ENCODE results near the gene PELI2.

Gene PELI2

DNA sequence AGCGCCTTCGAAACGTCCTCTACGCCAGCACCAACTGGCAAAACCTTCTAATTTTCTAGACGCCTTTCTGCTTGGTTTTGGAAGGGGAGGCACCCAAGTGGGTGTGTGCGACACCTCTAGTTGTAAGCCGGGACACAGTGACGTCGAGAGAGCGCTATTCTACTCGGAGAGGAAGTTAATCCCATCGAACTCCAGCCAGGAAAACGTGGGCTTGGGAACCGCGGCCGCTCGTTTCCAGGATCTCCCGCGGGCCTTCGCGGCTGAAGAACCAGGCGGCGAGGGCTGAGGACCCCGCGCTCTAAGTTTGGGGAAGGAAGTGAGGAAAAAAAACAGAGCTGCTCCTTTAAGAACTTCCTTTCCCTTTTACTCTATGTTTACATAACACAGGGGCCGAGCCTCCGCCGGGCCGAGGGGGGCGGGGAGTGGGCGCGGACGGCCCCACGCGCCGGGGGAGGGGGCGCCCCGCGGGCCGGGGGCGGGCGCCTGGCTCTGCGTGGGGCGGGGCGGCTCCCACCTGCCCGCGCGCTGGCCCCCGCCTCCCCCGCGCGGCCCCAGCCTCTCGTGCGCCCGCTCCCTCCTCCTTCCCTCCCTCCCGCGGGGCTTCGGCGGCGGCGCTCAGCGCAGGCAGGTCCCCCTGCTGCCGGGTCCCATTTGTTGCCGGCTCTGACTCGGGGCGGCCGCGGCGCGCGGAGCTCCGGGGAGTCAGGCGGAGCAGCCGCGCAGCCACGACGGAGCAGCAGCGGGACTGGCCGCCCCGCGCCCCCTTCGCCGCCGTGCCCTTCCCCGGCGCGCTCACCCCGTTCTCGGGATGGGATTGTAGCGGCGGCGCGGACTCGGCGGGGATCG lies at the start of gene PELI2:
Gene PELI2, plus strand, starts transcription at position 647 of the 846 bp plus-strand sequence. CDS start 250 bp downstream, outside the sequence.
- DNase-seq: peak; percentile 75

DNA sequence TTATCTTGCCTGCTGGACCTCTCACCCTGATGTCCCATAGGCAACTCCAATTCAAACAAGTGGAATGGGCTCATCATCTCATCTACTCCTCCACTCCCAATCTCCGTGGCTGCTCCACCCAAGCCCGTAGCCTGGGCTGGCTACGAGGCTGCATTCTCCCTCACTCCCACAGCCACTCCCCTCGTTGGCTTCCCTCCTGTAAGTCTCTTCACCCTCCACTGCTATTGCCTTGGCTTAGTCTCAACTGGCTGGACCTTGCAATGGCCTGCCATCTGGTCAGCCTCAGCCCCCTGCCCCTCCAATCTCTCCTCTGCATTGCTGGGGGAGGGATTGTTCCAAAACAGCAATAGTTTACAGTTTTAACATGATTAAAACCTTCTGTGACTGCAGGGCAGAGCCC lies 44.4 kb upstream of the PELI2 start:
- DNase-seq: no peak

GRCh38 chr14:56075301-56075700 lies 42.9 kb upstream of the PELI2 start:
- DNase-seq: no peak

DNA sequence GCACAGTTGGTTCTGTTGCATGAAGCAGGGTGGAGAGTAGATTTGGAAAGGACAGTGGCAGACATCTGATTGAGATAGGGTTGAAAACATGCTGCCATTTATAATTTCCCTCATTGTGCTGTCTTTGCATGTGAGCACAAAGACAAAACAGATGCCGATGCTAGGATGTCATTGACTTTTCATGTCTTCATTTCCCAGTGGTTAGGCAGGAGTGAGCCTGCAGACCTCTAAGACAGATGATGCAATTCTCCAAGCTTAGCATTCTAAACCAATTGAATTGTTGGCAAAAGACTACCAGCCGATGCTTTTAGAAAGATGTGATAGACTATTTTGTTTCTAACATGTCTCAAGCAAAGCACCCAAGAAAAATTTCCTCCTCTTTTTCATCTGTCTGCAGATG lies 37.1 kb upstream of the PELI2 start:
- DNase-seq: no peak

- DNase-seq: no peak
These were observed 35.3 kb upstream of the PELI2 start for GRCh38 chr14:56082880-56083279.

DNA sequence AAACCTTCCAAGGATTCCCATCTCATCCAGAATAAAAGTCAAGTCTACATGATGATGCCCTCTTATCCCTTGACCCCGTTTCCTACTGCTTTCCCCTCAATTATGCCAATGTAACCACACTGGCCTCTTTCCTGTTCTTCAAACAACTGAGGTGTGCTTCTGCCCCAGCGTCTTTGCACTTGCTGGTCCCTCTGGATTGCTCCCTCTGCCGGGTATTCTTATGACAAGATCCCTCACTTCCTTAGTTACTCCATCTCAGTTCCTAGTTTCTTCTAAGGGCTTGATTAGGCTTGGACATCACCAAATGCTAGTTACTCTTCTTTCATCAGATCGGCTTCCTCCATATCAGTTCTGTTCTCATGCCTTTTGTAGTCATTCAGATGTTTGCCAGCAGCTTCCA lies 32.7 kb upstream of the PELI2 start:
- no peak for DNase-seq

DNA sequence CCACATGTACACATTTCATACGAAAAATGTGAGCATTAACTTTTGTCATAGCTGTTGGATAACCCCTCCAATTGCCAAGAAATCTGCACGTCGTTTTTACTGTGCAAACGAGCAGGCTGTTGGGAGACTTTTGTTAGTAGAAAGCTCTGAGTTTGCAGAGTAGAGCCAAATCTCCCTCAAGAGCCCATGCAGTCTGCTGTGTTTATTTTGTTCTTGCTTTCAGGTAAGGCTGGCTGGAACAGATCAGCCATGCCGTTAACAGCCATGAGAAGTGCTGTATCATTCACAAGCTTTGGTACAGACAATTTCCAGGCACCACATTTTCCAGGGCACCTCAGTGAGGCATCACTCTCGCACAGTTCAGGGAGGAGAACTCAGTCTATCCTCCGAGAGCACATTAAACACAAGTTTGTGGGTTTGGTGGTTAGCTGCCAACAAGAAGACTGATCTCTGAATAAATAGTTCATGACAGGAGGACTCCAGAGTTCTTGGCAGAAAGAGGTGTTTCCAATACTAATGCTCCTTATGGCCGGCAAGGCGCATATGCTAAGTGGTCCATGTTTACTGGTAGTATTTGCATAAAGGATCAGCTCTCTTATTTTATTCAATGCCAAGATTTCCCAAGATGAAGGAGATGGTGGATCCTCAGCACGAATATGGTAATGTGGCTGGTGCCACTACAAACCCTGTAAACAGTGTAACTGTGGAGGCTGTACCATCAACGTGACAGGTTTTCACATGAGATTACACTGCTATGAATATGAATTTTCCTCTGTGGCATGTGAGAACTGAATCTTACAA lies 30.3 kb upstream of the PELI2 start:
- DNase-seq: no peak

- no peak for DNase-seq
These were observed 29.3 kb upstream of the PELI2 start for GRCh38 chr14:56088941-56089340.

- no peak for DNase-seq
These were observed 25.4 kb upstream of the PELI2 start for GRCh38 chr14:56092763-56093162.

- no peak for DNase-seq
These were observed 24.1 kb upstream of the PELI2 start for GRCh38 chr14:56094076-56094475.

DNA sequence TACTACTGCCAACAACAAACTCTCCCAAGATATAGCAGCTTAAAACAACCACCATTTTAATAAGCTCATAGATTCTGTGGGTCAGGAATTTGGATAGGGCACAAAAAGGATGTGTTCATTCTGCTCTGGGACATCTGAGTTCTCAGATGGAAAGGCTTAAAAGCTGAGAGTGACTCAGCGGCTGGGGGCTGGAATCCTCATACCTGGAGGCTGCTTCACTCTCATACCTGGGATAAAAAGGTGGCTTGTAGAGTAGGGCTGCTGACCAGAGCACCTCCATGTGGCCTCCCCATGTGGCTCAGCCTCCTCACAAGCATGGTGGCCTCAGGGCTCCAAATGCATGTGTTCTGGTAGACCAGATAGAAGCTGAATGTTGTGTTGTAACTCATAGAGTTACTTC lies 20.2 kb upstream of the PELI2 start:
- no peak for DNase-seq

DNA sequence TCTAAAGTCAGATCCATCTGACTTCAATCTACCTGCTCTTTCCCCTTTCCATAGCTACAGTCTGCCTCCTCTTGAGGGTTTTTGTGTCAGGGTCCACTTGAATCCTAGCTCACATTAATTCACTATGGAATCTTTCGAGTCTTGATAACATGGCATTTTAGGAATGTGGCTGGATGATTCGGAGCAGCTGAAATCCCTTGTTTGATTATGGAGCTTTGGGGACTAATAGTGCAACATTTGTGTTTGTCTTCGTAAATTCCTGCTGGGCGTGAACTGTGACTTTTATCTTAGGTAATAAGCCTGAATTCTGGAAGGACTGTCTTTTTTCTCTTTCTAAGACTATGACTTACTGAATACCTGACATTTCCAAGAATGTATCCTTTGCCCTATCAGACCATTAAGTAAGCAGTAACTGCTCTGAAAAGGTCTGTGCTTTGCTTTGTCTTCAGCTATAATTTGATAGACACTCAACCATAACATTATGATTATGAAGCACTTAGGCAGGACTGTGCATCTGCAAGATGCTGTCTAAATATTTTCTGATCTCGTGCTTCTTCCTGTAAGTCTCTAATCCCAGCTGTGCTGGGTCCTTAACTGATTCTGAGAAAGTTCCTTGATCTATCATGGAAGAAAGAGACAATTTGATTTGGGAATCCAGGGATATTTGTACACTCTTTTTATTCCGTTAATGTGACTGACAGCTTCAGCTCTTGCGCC lies 19.0 kb upstream of the PELI2 start:
- DNase-seq: no peak

DNA sequence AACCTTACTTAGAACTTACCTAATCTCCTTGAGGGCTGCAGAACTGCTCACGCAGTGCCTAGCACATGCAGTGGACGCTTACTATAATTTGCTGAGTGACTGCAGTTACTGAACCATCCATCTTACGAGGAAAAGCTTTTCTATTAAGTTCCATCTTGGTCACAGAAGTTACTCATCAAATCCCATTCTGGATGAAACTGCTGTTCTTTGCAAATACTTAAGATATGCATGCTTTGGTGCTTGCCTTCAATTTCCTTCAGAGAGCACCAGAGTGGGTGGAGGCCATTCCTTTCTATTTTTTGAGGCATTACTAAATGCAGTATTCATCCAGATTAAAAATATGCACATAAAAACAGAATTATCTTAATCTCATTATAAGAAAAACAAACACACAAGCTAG lies 17.7 kb upstream of the PELI2 start:
- DNase-seq: no peak

DNA sequence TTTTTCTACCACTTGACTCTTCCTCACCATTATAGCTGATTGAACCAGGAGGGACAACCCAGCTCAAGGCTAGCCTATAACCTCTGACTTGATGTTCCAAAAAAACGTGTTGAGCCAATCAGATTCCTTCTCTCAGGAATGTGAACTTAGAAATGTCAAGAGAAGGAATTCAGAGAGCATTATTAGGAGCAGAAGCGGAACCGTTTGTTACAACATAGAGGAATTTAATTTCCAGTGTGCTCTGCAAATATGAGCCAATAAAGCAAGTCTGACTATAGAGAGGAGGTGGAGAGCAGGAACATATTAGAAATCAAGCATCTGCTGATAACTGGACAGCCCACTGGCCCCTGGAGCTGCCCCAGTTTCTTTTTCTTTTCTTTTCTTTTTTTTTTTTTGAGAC lies 15.3 kb upstream of the PELI2 start:
- DNase-seq: no peak

- no peak for DNase-seq
These were observed 10.6 kb upstream of the PELI2 start for GRCh38 chr14:56107615-56108014.

DNA sequence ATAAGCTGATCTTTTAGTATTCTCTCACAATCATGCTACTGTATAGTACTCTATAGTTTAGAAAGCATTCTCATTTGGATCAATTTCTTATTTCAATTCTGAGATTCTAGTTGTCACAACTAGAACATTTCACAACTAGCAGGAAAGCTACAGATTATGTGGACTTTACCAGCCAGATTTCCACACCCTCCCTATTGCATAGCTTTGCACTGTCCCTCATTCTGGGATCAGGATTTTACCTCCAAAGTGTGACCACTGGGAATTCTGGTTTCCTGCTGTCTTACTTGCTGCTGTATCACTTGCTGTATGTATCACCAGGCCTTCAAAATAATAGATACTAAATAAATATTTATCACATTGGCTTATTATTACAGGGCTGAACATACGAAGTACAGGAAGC lies 10.2 kb upstream of the PELI2 start:
- DNase-seq: no peak

- no peak for DNase-seq
These were observed 5.4 kb upstream of the PELI2 start for GRCh38 chr14:56112781-56113180.

- no peak for DNase-seq
These were observed 2.8 kb upstream of the PELI2 start for GRCh38 chr14:56115334-56115870.

DNA sequence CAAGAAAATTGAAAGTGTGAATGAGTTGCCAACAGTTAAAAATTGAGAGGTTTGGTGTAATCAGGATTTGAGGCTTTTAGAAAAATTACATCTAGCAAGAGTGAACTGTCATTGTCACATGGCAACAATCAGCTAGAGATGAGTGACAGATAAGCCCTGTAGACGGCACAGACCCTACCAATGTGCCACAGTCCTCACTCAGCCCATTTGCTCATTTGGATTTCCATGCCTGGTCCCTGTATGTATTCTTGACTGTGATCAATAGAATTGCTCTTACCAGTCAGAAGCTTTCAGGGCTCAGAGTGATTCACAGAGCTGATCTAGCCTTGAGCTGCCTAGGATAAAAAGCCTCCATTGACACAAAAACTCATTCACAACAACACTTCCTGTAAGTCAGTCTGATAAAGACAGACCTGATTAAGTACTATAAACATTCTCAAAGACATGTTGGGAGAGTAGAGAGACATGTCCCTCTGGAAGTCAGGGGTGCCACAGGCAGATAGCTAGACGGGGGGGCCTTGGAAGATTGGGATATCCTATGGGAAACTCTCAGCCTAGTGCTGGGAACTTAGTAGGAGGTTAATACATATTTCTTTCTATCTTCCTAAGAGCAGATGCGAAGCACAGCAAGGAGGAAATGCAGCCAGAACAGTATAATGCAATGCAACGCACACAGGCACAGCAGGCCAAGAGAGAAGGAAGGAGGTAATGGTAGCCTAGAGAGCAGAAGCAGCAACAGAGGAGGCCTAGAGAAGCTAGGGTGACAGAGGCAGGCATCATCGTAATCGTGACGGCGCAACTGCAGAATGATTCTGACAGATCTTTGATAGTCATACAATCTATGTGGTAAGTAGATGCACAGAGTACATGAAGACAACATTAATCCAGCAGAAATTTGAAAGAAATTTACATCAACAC lies 2.0 kb upstream of the PELI2 start:
- no peak for DNase-seq

DNA sequence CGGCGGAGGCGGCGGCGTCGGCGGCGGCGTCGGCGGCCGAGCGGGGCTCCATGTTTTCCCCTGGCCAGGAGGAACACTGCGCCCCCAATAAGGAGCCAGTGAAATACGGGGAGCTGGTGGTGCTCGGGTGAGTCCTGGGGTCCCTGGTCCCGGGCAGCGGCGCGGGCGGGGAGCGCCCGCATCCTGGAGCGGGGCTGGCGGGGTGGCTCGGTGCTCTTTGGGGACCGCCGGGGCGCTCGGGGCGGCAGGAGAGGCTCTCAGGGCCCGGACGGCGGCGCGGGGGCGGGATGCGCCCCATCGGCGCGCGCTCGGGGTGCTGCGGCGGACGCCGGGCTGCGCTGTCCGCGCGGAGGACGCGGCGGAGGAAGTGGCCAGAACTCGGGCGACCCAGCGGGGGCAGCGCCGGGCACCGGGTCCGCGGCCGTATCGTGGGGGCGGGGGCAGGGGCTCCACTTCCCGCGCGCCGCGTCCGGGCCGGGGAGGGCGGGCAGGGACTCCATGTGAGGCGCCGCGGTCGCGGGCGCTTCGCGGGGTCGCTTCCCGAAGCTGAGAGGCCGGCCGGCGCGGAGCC lies 485 bp downstream of the PELI2 start:
- DNase-seq: peak; percentile 14

- peak; percentile 23 for DNase-seq
These were observed 1.2 kb downstream of the PELI2 start for GRCh38 chr14:56119201-56119981.

Measured in stimulated activated CD4-positive, alpha-beta T cell treated with anti-CD3 and anti-CD28 coated beads, Interleukin-4, amount 100 ng/mL, for 24 hours (primary cell).